Fibroblast of pulmonary artery (primary cell): Measurements from ENCODE around the gene ADAMTS2.

Experiments used
- DNase-seq: peaks from one replicate; pipeline ENCODE4 v3.0.0-alpha.2; 2010; ENCODE audit warnings: low read depth
- H3K4me3 ChIP-seq: replicated peaks from 2 replicates; pipeline ENCODE4 v1.5.1; 2011; ENCODE audit warnings: low read depth, mild to moderate bottlenecking, control low read depth, low read length, moderate library complexity
- TF ChIP-seq, protein P1 (sequence below): IDR thresholded peaks from 2 replicates; pipeline ENCODE4 v1.5.1; 2011; ENCODE audit warnings: mild to moderate bottlenecking, control low read depth, low read length, inconsistent platforms; ENCODE audit errors: missing control alignments

The ADAMTS2 gene

GRCh38 chr5:179164331-179165311 is 180.6 kb downstream of the ADAMTS2 start:
- no peak for DNase-seq
- TF ChIP-seq, protein P1, sequence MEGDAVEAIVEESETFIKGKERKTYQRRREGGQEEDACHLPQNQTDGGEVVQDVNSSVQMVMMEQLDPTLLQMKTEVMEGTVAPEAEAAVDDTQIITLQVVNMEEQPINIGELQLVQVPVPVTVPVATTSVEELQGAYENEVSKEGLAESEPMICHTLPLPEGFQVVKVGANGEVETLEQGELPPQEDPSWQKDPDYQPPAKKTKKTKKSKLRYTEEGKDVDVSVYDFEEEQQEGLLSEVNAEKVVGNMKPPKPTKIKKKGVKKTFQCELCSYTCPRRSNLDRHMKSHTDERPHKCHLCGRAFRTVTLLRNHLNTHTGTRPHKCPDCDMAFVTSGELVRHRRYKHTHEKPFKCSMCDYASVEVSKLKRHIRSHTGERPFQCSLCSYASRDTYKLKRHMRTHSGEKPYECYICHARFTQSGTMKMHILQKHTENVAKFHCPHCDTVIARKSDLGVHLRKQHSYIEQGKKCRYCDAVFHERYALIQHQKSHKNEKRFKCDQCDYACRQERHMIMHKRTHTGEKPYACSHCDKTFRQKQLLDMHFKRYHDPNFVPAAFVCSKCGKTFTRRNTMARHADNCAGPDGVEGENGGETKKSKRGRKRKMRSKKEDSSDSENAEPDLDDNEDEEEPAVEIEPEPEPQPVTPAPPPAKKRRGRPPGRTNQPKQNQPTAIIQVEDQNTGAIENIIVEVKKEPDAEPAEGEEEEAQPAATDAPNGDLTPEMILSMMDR: no peak

GRCh38 chr5:179163236-179164155 is 181.8 kb downstream of the ADAMTS2 start:
- no peak for DNase-seq
- TF ChIP-seq, protein P1: no peak
- H3K4me3 ChIP-seq: no peak overlapping the region

More at GRCh38 chr5:179164331-179165311, 180.6 kb downstream of the ADAMTS2 start:
- no peak overlapping the region for H3K4me3 ChIP-seq

DNA sequence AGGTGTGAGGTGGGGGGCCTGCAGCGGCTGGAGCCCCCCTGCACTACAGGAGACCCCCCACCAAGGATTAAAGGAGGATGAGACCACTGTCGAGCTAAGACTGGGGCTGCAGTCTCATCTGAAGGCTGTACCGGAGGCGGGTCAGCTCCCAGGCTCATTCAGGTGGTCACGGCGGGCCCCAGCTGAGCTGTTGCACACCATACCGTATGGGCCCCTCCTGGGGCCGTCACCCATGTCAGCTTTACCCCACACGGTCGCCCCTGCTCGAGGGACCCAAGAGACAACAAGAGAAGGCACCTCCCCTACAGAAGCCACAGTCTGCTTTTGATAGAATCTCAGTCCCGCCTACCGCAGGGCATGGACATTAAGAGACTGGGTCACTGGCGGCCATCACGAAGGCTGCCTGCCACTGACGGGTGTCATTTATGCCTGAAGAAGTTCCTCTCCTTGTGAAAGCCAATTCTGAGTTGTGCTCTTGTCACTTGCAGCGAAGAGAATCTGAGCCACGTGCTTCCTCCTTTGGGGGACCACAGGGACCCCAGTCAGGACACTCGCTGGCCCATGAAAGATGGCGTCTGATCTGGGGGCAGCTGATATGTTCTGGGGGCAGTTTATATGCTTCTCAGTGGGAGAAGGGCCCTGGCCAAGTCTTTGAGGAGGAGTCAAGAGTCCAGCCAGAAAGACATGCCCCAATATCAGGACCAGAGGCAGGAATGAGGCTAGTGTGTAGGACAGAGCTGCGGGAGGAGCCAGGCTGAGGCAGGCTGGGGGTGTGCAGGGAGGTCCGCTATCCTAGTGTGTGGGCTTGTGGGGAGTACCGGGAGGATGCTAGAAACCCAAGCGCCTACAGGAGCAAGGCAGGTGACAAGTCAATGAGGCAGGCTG is 182.7 kb downstream of the ADAMTS2 start:
- DNase-seq: no peak
- H3K4me3 ChIP-seq: no peak overlapping the region
- TF ChIP-seq, protein P1: no peak

DNA sequence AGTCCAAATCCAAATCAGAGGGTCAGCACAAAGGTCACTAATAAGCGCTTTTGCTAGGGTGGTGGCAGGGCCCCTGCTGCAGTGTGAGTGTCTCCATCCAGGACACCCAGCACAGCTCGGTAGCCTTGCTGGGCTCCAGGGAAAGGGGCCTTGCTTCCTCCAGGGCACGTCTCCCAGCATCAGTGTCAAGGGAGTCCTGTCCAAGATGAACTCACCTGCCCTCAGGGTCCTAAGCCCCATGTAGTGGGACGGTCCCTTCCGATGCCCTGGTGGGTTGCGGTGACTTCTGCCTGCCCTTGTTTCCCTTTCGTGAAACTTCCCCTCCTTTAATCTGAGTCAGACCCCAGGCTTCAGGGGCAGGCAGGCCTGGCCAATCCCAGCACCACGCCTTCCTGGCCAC is 183.4 kb downstream of the ADAMTS2 start:
- H3K4me3 ChIP-seq: no peak overlapping the region
- DNase-seq: no peak
- TF ChIP-seq, protein P1: no peak

GRCh38 chr5:179160584-179160983 is 184.7 kb downstream of the ADAMTS2 start:
- peak; percentile 20 for DNase-seq
- TF ChIP-seq, protein P1: no peak
- no peak overlapping the region for H3K4me3 ChIP-seq

DNA sequence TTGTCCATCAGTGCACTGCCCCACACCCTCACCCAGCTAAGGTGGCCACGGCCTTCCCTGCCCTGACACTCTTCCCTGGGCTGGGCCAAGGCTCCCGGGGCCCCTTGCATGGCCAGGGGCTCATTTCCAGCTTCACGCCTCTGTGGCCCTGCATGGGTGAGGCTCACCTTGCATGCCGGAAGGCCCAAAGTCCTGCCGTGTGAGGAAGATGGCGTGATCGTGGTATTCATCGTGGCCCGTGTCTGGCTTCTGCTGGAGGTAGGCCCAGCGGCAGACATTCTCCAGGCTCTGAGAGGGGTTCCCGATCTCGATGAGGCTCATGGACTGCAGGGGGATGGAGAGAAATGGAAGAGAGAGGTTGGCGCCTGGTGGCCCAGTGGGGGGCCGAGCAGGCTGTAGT is 186.7 kb downstream of the ADAMTS2 start:
- H3K4me3 ChIP-seq: no peak overlapping the region
- DNase-seq: no peak
- TF ChIP-seq, protein P1: no peak
